ENCODE measurements around the gene TMEM132D. TPM values are rescaled to one million over a fixed set of nuclear protein-coding genes. Genes with fewer than 3 reads are reported as not detected.

TMEM132D gene
- total RNA-seq, 1 donor from 2014 or later, result not detected

GRCh38 chr12:129423041-129423580, 480.7 kb downstream of the TMEM132D start:
- intact Hi-C loops (cut with micrococcal nuclease), result no loop called here
- ATAC-seq, result no peak
- no peak for DNase-seq

- ATAC-seq (no peak), DNase-seq (no peak)
- intact Hi-C loops (cut with micrococcal nuclease), result no loop called here
These were observed 490.5 kb downstream of the TMEM132D start for GRCh38 chr12:129413295-129413694.

- DNase-seq, result no peak
- ATAC-seq, result no peak
- intact Hi-C loops (cut with micrococcal nuclease), result no loop called here
These were observed 494.5 kb downstream of the TMEM132D start for GRCh38 chr12:129409281-129409680.

- ATAC-seq (no peak), DNase-seq (no peak)
- intact Hi-C loops (cut with micrococcal nuclease), result no loop called here
These were observed 499.3 kb downstream of the TMEM132D start for GRCh38 chr12:129404556-129404955.

GRCh38 chr12:129401572-129401971, 502.3 kb downstream of the TMEM132D start:
- intact Hi-C loops (cut with micrococcal nuclease), result no loop called here
- DNase-seq (no peak), ATAC-seq (no peak)

- no peak for DNase-seq
- intact Hi-C loops (cut with micrococcal nuclease), result no loop called here
- no peak for ATAC-seq
These were observed 509.5 kb downstream of the TMEM132D start for GRCh38 chr12:129394177-129394825.

- ATAC-seq, result no peak
- intact Hi-C loops (cut with micrococcal nuclease), result no loop called here
These were observed 510.4 kb downstream of the TMEM132D start for GRCh38 chr12:129393357-129393937.

GRCh38 chr12:129385637-129385990, 518.2 kb downstream of the TMEM132D start:
- no peak for ATAC-seq

More at GRCh38 chr12:129393357-129393937, 510.4 kb downstream of the TMEM132D start:
- DNase-seq, result no peak

GRCh38 chr12:129383956-129384355, 519.9 kb downstream of the TMEM132D start:
- intact Hi-C loops (cut with micrococcal nuclease), result no loop called here
- DNase-seq (no peak), ATAC-seq (no peak)

More at GRCh38 chr12:129385637-129385990, 518.2 kb downstream of the TMEM132D start:
- DNase-seq, result no peak
- intact Hi-C loops (cut with micrococcal nuclease), result no loop called here

GRCh38 chr12:129381715-129382114, 522.1 kb downstream of the TMEM132D start:
- ATAC-seq (no peak), DNase-seq (no peak)
- intact Hi-C loops (cut with micrococcal nuclease), result no loop called here

GRCh38 chr12:129379076-129379804, 524.6 kb downstream of the TMEM132D start:
- no peak for DNase-seq
- ATAC-seq, result no peak
- intact Hi-C loops (cut with micrococcal nuclease), result no loop called here

GRCh38 chr12:129378496-129378895, 525.3 kb downstream of the TMEM132D start:
- intact Hi-C loops (cut with micrococcal nuclease), result no loop called here
- no peak for DNase-seq
- no peak for ATAC-seq

- DNase-seq (no peak), ATAC-seq (no peak)
- intact Hi-C loops (cut with micrococcal nuclease), result no loop called here
These were observed 530.1 kb downstream of the TMEM132D start for GRCh38 chr12:129373746-129374145.

- DNase-seq (no peak), ATAC-seq (no peak)
These were observed 530.9 kb downstream of the TMEM132D start for GRCh38 chr12:129372876-129373275.

GRCh38 chr12:129372348-129372747, 531.5 kb downstream of the TMEM132D start:
- ATAC-seq (no peak), DNase-seq (no peak)
- intact Hi-C loops (cut with micrococcal nuclease), result no loop called here

More at GRCh38 chr12:129372876-129373275, 530.9 kb downstream of the TMEM132D start:
- intact Hi-C loops (cut with micrococcal nuclease), result no loop called here

GRCh38 chr12:129371268-129371667, 532.6 kb downstream of the TMEM132D start:
- intact Hi-C loops (cut with micrococcal nuclease), result no loop called here
- ATAC-seq (no peak), DNase-seq (no peak)

- no peak for ATAC-seq
These were observed 537.2 kb downstream of the TMEM132D start for GRCh38 chr12:129366656-129367055.

GRCh38 chr12:129363041-129363440, 540.8 kb downstream of the TMEM132D start:
- DNase-seq, result no peak
- ATAC-seq, result no peak
- intact Hi-C loops (cut with micrococcal nuclease), result no loop called here

More at GRCh38 chr12:129366656-129367055, 537.2 kb downstream of the TMEM132D start:
- intact Hi-C loops (cut with micrococcal nuclease), result no loop called here
- no peak for DNase-seq

GRCh38 chr12:129357233-129357632, 546.6 kb downstream of the TMEM132D start:
- intact Hi-C loops (cut with micrococcal nuclease), result no loop called here
- DNase-seq (no peak), ATAC-seq (no peak)

GRCh38 chr12:129351481-129351880, 552.3 kb downstream of the TMEM132D start:
- intact Hi-C loops (cut with micrococcal nuclease), result no loop called here
- no peak for ATAC-seq
- DNase-seq, result no peak
